ENCODE measurements around the gene KCNJ18. TPM values are rescaled to one million over a fixed set of nuclear protein-coding genes. Genes with fewer than 3 reads are reported as not detected.
"Not testable (repeated sequence)": the region's sequence is repeated elsewhere in the genome, so short reads cannot be mapped to it uniquely, and the experiment has no call there.

Gene KCNJ18
- total RNA-seq, 1 experiment from 2014 or later = not detected

DNA sequence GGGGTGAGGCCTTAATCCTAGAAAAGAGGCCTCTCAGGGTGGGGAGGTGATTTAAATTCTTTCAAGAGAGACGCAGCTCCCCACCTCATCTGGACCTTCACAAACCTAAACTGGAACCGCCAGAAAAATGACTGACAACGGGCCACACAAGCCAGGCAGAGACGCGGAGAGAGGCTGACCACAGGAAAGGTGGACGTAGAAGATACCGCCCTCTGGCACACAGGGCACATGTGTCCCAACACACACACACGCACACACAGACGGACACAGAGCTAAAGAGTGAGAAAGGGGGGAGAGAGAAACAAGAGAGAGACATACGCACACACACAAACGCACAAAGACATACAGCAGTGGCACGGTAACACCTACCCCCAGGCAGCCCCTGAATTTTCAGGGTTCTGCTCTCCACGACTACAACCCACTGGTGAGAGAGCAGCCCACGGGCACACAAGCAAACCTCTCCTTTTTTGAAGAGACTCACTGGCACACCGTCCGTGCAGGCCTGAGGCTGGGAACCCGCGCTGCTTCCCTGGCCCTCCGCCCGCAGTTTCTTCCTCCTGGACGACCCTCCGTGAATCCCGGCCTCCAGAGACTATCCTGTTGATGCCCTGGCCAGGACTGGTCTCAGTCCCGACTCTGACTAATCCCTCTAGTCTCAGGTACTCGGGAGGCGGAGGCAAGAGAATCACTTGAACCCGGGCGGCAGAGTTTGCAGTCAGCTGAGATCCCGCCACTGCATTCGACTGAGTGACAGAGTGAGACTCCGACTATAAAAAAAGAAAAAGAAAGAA is 18.7 kb upstream of the KCNJ18 start:
- peaks cover 87% of the 10 kb centered on the region for H3K9me3 ChIP-seq (ENCODE audit: control insufficient read depth, low read depth, low read length)
- H3K4me1 ChIP-seq (ENCODE audit: insufficient read depth, low read length); H3K4me2 ChIP-seq (ENCODE audit: insufficient read depth, insufficient read length, low read length); H2BK20ac ChIP-seq (ENCODE audit: low read depth, low read length, poor library complexity, severe bottlenecking); H2BK15ac ChIP-seq (ENCODE audit: low read depth, low read length); H3K4me1 Mint-ChIP-seq; H3K79me1 ChIP-seq (ENCODE audit: insufficient read depth, low read depth, low read length, poor library complexity, severe bottlenecking); H3K9ac ChIP-seq (ENCODE audit: extremely low read depth, insufficient read length, low read length); H3K23me2 ChIP-seq (ENCODE audit: insufficient read length, low read depth, low read length, poor library complexity, severe bottlenecking); H3T11ph ChIP-seq (ENCODE audit: low read length); H2BK12ac ChIP-seq (ENCODE audit: insufficient read length, low read depth, low read length); H4K8ac ChIP-seq (replicated peaks; ENCODE audit: insufficient read length, low read depth, low read length); H4K20me1 ChIP-seq (ENCODE audit: control insufficient read depth, insufficient read depth, insufficient read length); H2AFZ ChIP-seq (ENCODE audit: low read length); H4K5ac ChIP-seq (ENCODE audit: insufficient read length, low read depth, low read length); H4K91ac ChIP-seq (ENCODE audit: insufficient read length, low read depth, low read length); H2BK120ac ChIP-seq (ENCODE audit: low read depth, low read length, poor library complexity, severe bottlenecking); H3K18ac ChIP-seq (ENCODE audit: insufficient read length, low read depth, low read length); H3K27ac Mint-ChIP-seq; H3K27me3 ChIP-seq (ENCODE audit: insufficient read depth, low read length); H3K56ac ChIP-seq (ENCODE audit: insufficient read length, low read depth, low read length); H3K23ac ChIP-seq (ENCODE audit: insufficient read length, low read depth, low read length); H3K14ac ChIP-seq (ENCODE audit: insufficient read depth, low read length); H3K4ac ChIP-seq (ENCODE audit: low read depth, low read length); H3K79me2 ChIP-seq (ENCODE audit: insufficient read depth, low read length); H2BK5ac ChIP-seq (ENCODE audit: insufficient read length, low read length); H2AK5ac ChIP-seq (ENCODE audit: insufficient read length, low read length); H3K27ac ChIP-seq (ENCODE audit: insufficient read length, low read depth, low read length): not testable (repeated sequence)
- Mint-ChIP-seq H3K4me3 (peak overlapping the region in 1 of 2 experiments; percentile 5; a peak in 1 of 5 replicates), H3K9me3 (peaks cover 97 to 98% of the 10 kb centered on the region in 2 experiments), H3K36me3 (ENCODE audit: insufficient read depth in 1 of 3, low read depth in 3 of 3) (peaks cover 40 to 82% (median 46%) of the 10 kb centered on the region in 3 experiments), H3K27me3 (ENCODE audit: low read depth) (peaks cover 18% of the 10 kb centered on the region)
- no CpG with 5 or more reads among the region's 31 CpGs for WGBS (ENCODE audit: extremely low coverage, insufficient read length, low lambda C conversion rate)
- peak; percentile 24 for DNase-seq
